GM12878 (cell line): ENCODE measurements around the gene CLDN6. TPM values are rescaled to one million over a fixed set of nuclear protein-coding genes. Genes with fewer than 3 reads are reported as not detected.
A peak's percentile ranks its signal among the peaks of the same experiment; 100 is the strongest.

Experiments used
- ATAC-seq: fragments of 200-7000 bp; cut with Tn5 transposase; 3 replicates; pipeline ENCODE4 v1.9.1; 2020; ENCODE audit warnings: mild to moderate bottlenecking, moderate library complexity
- BruUV-seq: library from RNA; stranded (reverse); fragments of 400-500 nt; replicated peaks from 2 replicates; lab custom pipeline; 2021; lab: Mats Ljungman, UMichigan
- CTCF ChIA-PET: fragments of 300-600 bp; sonication (Branson Sonifier 250); formaldehyde crosslinking; extraction: SDS; loops from one replicate; lab custom pipeline; 2021; ENCODE audit warnings: inconsistent platforms; lab: Yijun Ruan, JAX
- POLR2A ChIA-PET: fragments of 350-600 bp; formaldehyde crosslinking; extraction: SDS; loops from one replicate; lab custom pipeline; 2021; ENCODE audit warnings: inconsistent platforms; lab: Charles Lee
- RAD21 ChIA-PET: fragments of 300-600 bp; sonication (Branson Sonifier 250); formaldehyde crosslinking; loops from one replicate; lab custom pipeline; 2023; ENCODE audit warnings: antibody characterized with exemption; ENCODE audit not compliant: unreplicated experiment; lab: Charles Lee
- SMC1A ChIA-PET: fragments of 300-600 bp; sonication (Branson Sonifier 250); formaldehyde crosslinking; loops from one replicate; lab custom pipeline; 2023; ENCODE audit not compliant: unreplicated experiment, uncharacterized antibody; lab: Charles Lee
- DNase-seq: peaks from one replicate; pipeline ENCODE4 v3.0.0-alpha.2; 2011; ENCODE audit warnings: low read depth, low spot score
- FAIRE-seq: peaks from 3 replicates; lab custom pipeline; 2011; peaks lifted over from hg19 to GRCh38; lab: Jason Lieb, UNC
- H2AFZ ChIP-seq: 2 replicates; pipeline ENCODE4 v1.6.0; 2011; ENCODE audit warnings: low read depth, low read length, control low read depth; ENCODE audit not compliant: control insufficient read depth
- H3K27ac ChIP-seq: 2 replicates; pipeline ENCODE4 v1.5.1; 2011; ENCODE audit warnings: control low read depth; ENCODE audit not compliant: control insufficient read depth, insufficient read depth
- H3K27me3 ChIP-seq, 2 experiments: replicated peaks in 1 of 2; 2 replicates each; pipeline versions ENCODE4 v1.6.0 to v1.6.1; 2011; ENCODE audit warnings: low read length in 1 of 2; ENCODE audit not compliant: control insufficient read depth in 2 of 2, insufficient read depth in 2 of 2
- H3K36me3 ChIP-seq, 2 experiments: 2 replicates each; pipeline ENCODE4 v1.5.1; 2011; ENCODE audit warnings: low read length in 1 of 2; ENCODE audit not compliant: control insufficient read depth in 2 of 2, insufficient read depth in 2 of 2
- H3K4me1 ChIP-seq: 2 replicates; pipeline ENCODE4 v1.6.1; 2011; ENCODE audit warnings: mild to moderate bottlenecking, low read length, moderate library complexity, mixed read lengths; ENCODE audit not compliant: control insufficient read depth, insufficient read depth
- H3K4me2 ChIP-seq: 2 replicates; pipeline ENCODE4 v1.6.0; 2011; ENCODE audit warnings: control low read depth; ENCODE audit not compliant: control insufficient read depth, insufficient read depth
- H3K4me3 ChIP-seq: fragments of 200-600 bp; sonication (generic); 2 replicates; pipeline ENCODE4 v1.5.1; 2016
- H3K79me2 ChIP-seq: 2 replicates; pipeline ENCODE4 v1.6.0; 2011; ENCODE audit warnings: low read length; ENCODE audit not compliant: control insufficient read depth, insufficient read depth
- H3K9ac ChIP-seq: 2 replicates; pipeline ENCODE4 v1.8.0; 2011; ENCODE audit warnings: low read length, control low read depth, mixed read lengths; ENCODE audit not compliant: control insufficient read depth, insufficient read depth
- H3K9me3 ChIP-seq: replicated peaks from 3 replicates; pipeline ENCODE4 v1.5.1; 2011; ENCODE audit warnings: mild to moderate bottlenecking, low read length; ENCODE audit not compliant: control insufficient read depth, insufficient read depth
- H4K20me1 ChIP-seq: 2 replicates; pipeline ENCODE4 v1.6.0; 2011; ENCODE audit not compliant: control insufficient read depth, insufficient read depth
- ATF2 ChIP-seq: IDR thresholded peaks from 2 replicates; pipeline ENCODE4 v1.6.1; 2012; ENCODE audit warnings: low read length, inconsistent platforms
- BCL11A ChIP-seq: IDR thresholded peaks from 2 replicates; pipeline ENCODE4 v1.6.1; 2011; ENCODE audit warnings: low read depth, low read length
- CEBPZ ChIP-seq: fragments of 150-350 bp; IDR thresholded peaks from 2 replicates; pipeline ENCODE4 v1.6.1; 2016; ENCODE audit warnings: low read depth, low read length
- CHD1 ChIP-seq: IDR thresholded peaks from 2 replicates; pipeline ENCODE4 v1.6.1; 2012; ENCODE audit warnings: low read depth, low read length, improper control_type of control experiment
- EP300 ChIP-seq, 2 experiments: fragments of 150-350 bp in 1 of 2; IDR thresholded peaks; 2 replicates each; pipeline ENCODE4 v1.6.1; 2011 to 2012; ENCODE audit warnings: low read depth in 2 of 2, low read length in 2 of 2, borderline replicate concordance in 1 of 2, improper control_type of control experiment in 1 of 2, inconsistent platforms in 1 of 2; ENCODE audit not compliant: control insufficient read depth in 1 of 2
- HDAC6 ChIP-seq: fragments of 200-600 bp; sonication (generic); IDR thresholded peaks from one replicate; pipeline ENCODE4 v1.8.0; 2017; ENCODE audit warnings: antibody characterized with exemption; ENCODE audit not compliant: unreplicated experiment
- KAT2A ChIP-seq: conservative IDR thresholded peaks from 2 replicates; pipeline ENCODE4 v1.6.1; 2011; ENCODE audit warnings: low read depth, low read length; ENCODE audit not compliant: control insufficient read depth
- PAX5 ChIP-seq: IDR thresholded peaks from 2 replicates; pipeline ENCODE4 v1.6.1; 2011; ENCODE audit warnings: low read depth, low read length, borderline replicate concordance
- POLR2A ChIP-seq: IDR thresholded peaks from 2 replicates; pipeline ENCODE4 v1.6.1; 2011; ENCODE audit warnings: low read depth, mild to moderate bottlenecking, low read length
- POLR2AphosphoS5 ChIP-seq: IDR thresholded peaks from 2 replicates; pipeline ENCODE4 v1.6.1; 2011; ENCODE audit warnings: mild to moderate bottlenecking, low read length, inconsistent platforms
- RELA ChIP-seq: fragments of 450-650 bp; IDR thresholded peaks from 2 replicates; pipeline ENCODE4 v1.8.0; 2014; ENCODE audit warnings: borderline replicate concordance; ENCODE audit not compliant: partially characterized antibody
- SMAD1 ChIP-seq: fragments of 450-650 bp; IDR thresholded peaks from 2 replicates; pipeline ENCODE4 v1.6.1; 2018; ENCODE audit warnings: mild to moderate bottlenecking, low read depth; ENCODE audit not compliant: partially characterized antibody
- SPI1 ChIP-seq: IDR thresholded peaks from 2 replicates; pipeline ENCODE4 v1.6.1; 2011; ENCODE audit warnings: low read depth, mild to moderate bottlenecking, low read length, moderate library complexity, borderline replicate concordance; ENCODE audit not compliant: insufficient read depth
- STAT1 ChIP-seq: fragments of 450-650 bp; conservative IDR thresholded peaks from 2 replicates; pipeline ENCODE4 v1.6.1; 2014; ENCODE audit warnings: antibody characterized with exemption, mild to moderate bottlenecking
- ZBTB11 ChIP-seq: fragments of 450-650 bp; formaldehyde crosslinking; IDR thresholded peaks from 2 replicates; pipeline ENCODE4 v1.5.0; 2022; ENCODE audit warnings: mild to moderate bottlenecking, missing genetic modification characterization
- ZNF217 ChIP-seq: fragments of 450-650 bp; IDR thresholded peaks from 2 replicates; pipeline ENCODE4 v1.6.1; 2017; ENCODE audit warnings: antibody characterized with exemption, mild to moderate bottlenecking
- WGBS: methylation state at CpG from one replicate; pipeline ENCODE4 v1.1.6; 2016; ENCODE audit warnings: low lambda C conversion rate; ENCODE audit not compliant: insufficient replicate concordance, insufficient coverage; ENCODE audit errors: missing lambda C conversion rate; 5-methylcytosine and 5-hydroxymethylcytosine counted together
- in situ Hi-C: fragments of 300-500 bp; cut with MboI; formaldehyde crosslinking; loops from 9 replicates; pipeline ENCODE4 v1.14.3; 2018; ENCODE audit warnings: mixed read lengths
- intact Hi-C: fragments of 100-400 bp; cut with micrococcal nuclease; formaldehyde crosslinking; loops from one replicate; pipeline ENCODE4 v1.14.2; 2022; ENCODE audit not compliant: unreplicated experiment
- polyA plus RNA-seq, 11 experiments: library from polyadenylated mRNA; depleted of rRNA in 4 of 11; unstranded in 6 of 11; stranded (reverse) in 5 of 11; fragments of >200 nt; fragmentation: Nextera tagmentation in 4 of 11; fragmentation: Illumina TruSeq in 1 of 11; extraction: Ambion mirVana in 4 of 11; extraction: Trizol in 1 of 11; gene quantifications; 1 replicate in 1 of 11; 2 replicates in 10 of 11; pipeline versions ENCODE4 v1.2.1 to v1.2.3, GENCODE V29; 2011 to 2016; ENCODE audit warnings: inconsistent platforms in 2 of 11, missing spikeins in 2 of 11, low read depth in 1 of 11
- total RNA-seq, 4 experiments: library from RNA; depleted of rRNA in 3 of 4; stranded (reverse); fragments of >200 nt in 3 of 4; fragmentation: Illumina TruSeq in 1 of 4; extraction: Trizol in 1 of 4; gene quantifications; 2 replicates each; pipeline versions ENCODE4 v1.2.1 to v1.2.3, GENCODE V29; 2013 to 2021

Gene CLDN6
- total and polyA plus RNA-seq, 10 of the 15 experiments (the other 5 are each of a cell fraction or from before 2014, with no cell fraction given): 0.15 to 0.26 (median 0.23) TPM; not detected in 7

GRCh38 chr16:2983706-2984136 lies 34.3 kb downstream of the CLDN6 start:
- ATAC-seq: peak; percentile 55
- Histone ChIP-seq H3K27ac (no peak overlapping the region), H3K9me3 (no peaks in the 10 kb centered on the region), H3K36me3 (no peaks in the 10 kb centered on the region), H3K4me3 (peak overlapping the region; percentile 17), H2AFZ (peak overlapping the region; percentile 72), H3K9ac (no peak overlapping the region), H4K20me1 (no peaks in the 10 kb centered on the region), H3K4me2 (peak overlapping the region; percentile 69), H3K79me2 (peaks cover 11% of the 10 kb centered on the region), H3K27me3 (no peaks in the 10 kb centered on the region), H3K4me1 (peaks cover 7% of the 10 kb centered on the region)
- peak; percentile 81 for FAIRE-seq
- CTCF ChIA-PET: interaction anchor here (1.0 to 2.3 kb wide), 9 partner anchors 14 to 190 kb away, joined by 3 to 13 read pairs (median 6); partner anchors contain the start of genes KREMEN2 and PAQR4
- no TSS peak for BruUV-seq
- 2% methylated on average over 37 of the region's 42 CpGs for WGBS
- in situ Hi-C loops: no loop called here
- SMC1A ChIA-PET: interaction anchor here (1.0 to 1.5 kb wide), 3 partner anchors 14 to 146 kb away, joined by 4 to 5 read pairs (median 5); no protein-coding TSS in a partner anchor
- POLR2A ChIA-PET: interaction anchor here (0.7 kb wide), 1 partner anchor 38 kb away, joined by 5 read pairs; no protein-coding TSS in a partner anchor
- RAD21 ChIA-PET: interaction anchor here (1.2 kb wide), 2 partner anchors 57 to 75 kb away, joined by 3 read pairs; no protein-coding TSS in a partner anchor
- DNase-seq: no peak
- intact Hi-C loops: loop anchor here (5.0 kb wide), 2 partner anchors 56 to 76 kb away; no protein-coding TSS in a partner anchor
- no peak for TF ChIP-seq ATF2
- no peak for TF ChIP-seq CHD1
- no peak for TF ChIP-seq HDAC6
- TF ChIP-seq STAT1: 0 out of 2 replicates have a peak, but pooled peaks have one; percentile 51
- TF ChIP-seq ZBTB11 (CRISPR knock-in tag): no peak
- no peak for TF ChIP-seq CEBPZ
- no peak for TF ChIP-seq KAT2A
- no peak for TF ChIP-seq SMAD1
- no peak for TF ChIP-seq POLR2A
- no peak for TF ChIP-seq EP300 (IDR thresholded peaks at IDR 0.05; ENCODE audit: borderline replicate concordance in 1 of 2, control insufficient read depth in 1 of 2, low read depth in 2 of 2, low read length in 2 of 2)
- TF ChIP-seq PAX5: no peak
- no peak for TF ChIP-seq RELA
- no peak for TF ChIP-seq ZNF217
- TF ChIP-seq POLR2AphosphoS5: no peak
- TF ChIP-seq BCL11A: no peak
- TF ChIP-seq SPI1: no peak
